H9 (cell line): ENCODE results near the gene RGS3. TPM values are rescaled to one million over a fixed set of nuclear protein-coding genes. Genes with fewer than 3 reads are reported as not detected.

ENCODE experiments used
- DNase-seq: peaks from one replicate; pipeline ENCODE4 v3.0.0-alpha.2; 2017
- H2AFZ ChIP-seq: one replicate; pipeline ENCODE4 v1.6.1; 2013; ENCODE audit warnings: mild to moderate bottlenecking, low read length, control low read depth, moderate library complexity
- H2AK5ac ChIP-seq: 2 replicates; pipeline ENCODE4 v1.6.1; 2013; ENCODE audit warnings: low read length, control low read depth, mixed read lengths; ENCODE audit not compliant: insufficient read length
- H2BK120ac ChIP-seq: one replicate; pipeline ENCODE4 v1.6.1; 2013; ENCODE audit warnings: low read depth, mild to moderate bottlenecking, low read length, control low read depth, inconsistent platforms; ENCODE audit not compliant: poor library complexity, severe bottlenecking
- H2BK12ac ChIP-seq: 2 replicates; pipeline ENCODE4 v1.6.1; 2013; ENCODE audit warnings: low read length, control low read depth, mixed read lengths, low read depth; ENCODE audit not compliant: insufficient read length
- H2BK15ac ChIP-seq: 2 replicates; pipeline ENCODE4 v1.6.1; 2013; ENCODE audit warnings: low read depth, low read length, control low read depth
- H2BK20ac ChIP-seq: one replicate; pipeline ENCODE4 v1.6.1; 2013; ENCODE audit warnings: low read depth, mild to moderate bottlenecking, low read length, control low read depth, inconsistent platforms; ENCODE audit not compliant: poor library complexity, severe bottlenecking
- H2BK5ac ChIP-seq: 2 replicates; pipeline ENCODE4 v1.6.1; 2013; ENCODE audit warnings: low read length, control low read depth, mixed read lengths; ENCODE audit not compliant: insufficient read length
- H3K14ac ChIP-seq: 2 replicates; pipeline ENCODE4 v1.6.1; 2013; ENCODE audit warnings: low read length, control low read depth; ENCODE audit not compliant: insufficient read depth
- H3K18ac ChIP-seq: 2 replicates; pipeline ENCODE4 v1.6.1; 2013; ENCODE audit warnings: low read depth, mild to moderate bottlenecking, mixed read lengths, low read length, control low read depth; ENCODE audit not compliant: insufficient read length
- H3K23ac ChIP-seq: 2 replicates; pipeline ENCODE4 v1.6.1; 2013; ENCODE audit warnings: low read length, control low read depth, mixed read lengths, low read depth; ENCODE audit not compliant: insufficient read length
- H3K23me2 ChIP-seq: 2 replicates; pipeline ENCODE4 v1.6.1; 2013; ENCODE audit warnings: low read depth, mild to moderate bottlenecking, mixed read lengths, low read length, control low read depth; ENCODE audit not compliant: insufficient read length, poor library complexity, severe bottlenecking
- H3K27ac ChIP-seq: 2 replicates; pipeline ENCODE4 v1.5.1; 2013; ENCODE audit warnings: low read length, control low read depth, mixed read lengths, low read depth; ENCODE audit not compliant: insufficient read length
- H3K27me3 ChIP-seq: 2 replicates; pipeline ENCODE4 v1.6.1; 2013; ENCODE audit warnings: low read length, control low read depth, inconsistent platforms; ENCODE audit not compliant: insufficient read depth
- H3K4ac ChIP-seq: 2 replicates; pipeline ENCODE4 v1.6.1; 2013; ENCODE audit warnings: low read depth, mild to moderate bottlenecking, control low read depth, inconsistent platforms, low read length, moderate library complexity
- H3K4me1 ChIP-seq: 2 replicates; pipeline ENCODE4 v1.6.1; 2013; ENCODE audit warnings: low read length, control low read depth, inconsistent platforms; ENCODE audit not compliant: insufficient read depth
- H3K4me2 ChIP-seq: 2 replicates; pipeline ENCODE4 v1.6.1; 2013; ENCODE audit warnings: low read length, control low read depth, mixed read lengths; ENCODE audit not compliant: insufficient read length, insufficient read depth
- H3K56ac ChIP-seq: 2 replicates; pipeline ENCODE4 v1.6.1; 2013; ENCODE audit warnings: low read depth, mild to moderate bottlenecking, mixed read lengths, low read length, control low read depth; ENCODE audit not compliant: insufficient read length
- H3K79me1 ChIP-seq: 2 replicates; pipeline ENCODE4 v1.6.1; 2013; ENCODE audit warnings: low read depth, mild to moderate bottlenecking, moderate library complexity, low read length, control low read depth, inconsistent platforms; ENCODE audit not compliant: insufficient read depth, poor library complexity, severe bottlenecking
- H3K79me2 ChIP-seq: 2 replicates; pipeline ENCODE4 v1.6.1; 2013; ENCODE audit warnings: low read length, control low read depth, inconsistent platforms; ENCODE audit not compliant: insufficient read depth
- H3K9ac ChIP-seq: 2 replicates; pipeline ENCODE4 v1.6.1; 2013; ENCODE audit warnings: low read length, control low read depth, mixed read lengths; ENCODE audit not compliant: insufficient read length; ENCODE audit errors: extremely low read depth
- H3K9me3 ChIP-seq: one replicate; pipeline ENCODE4 v1.6.1; 2013; ENCODE audit warnings: low read depth, low read length, inconsistent platforms; ENCODE audit not compliant: control insufficient read depth
- H3T11ph ChIP-seq: one replicate; pipeline ENCODE4 v1.6.1; 2013; ENCODE audit warnings: mild to moderate bottlenecking, low read length, control low read depth, inconsistent platforms
- H4K20me1 ChIP-seq: one replicate; pipeline ENCODE4 v1.6.1; 2013; ENCODE audit not compliant: control insufficient read depth, insufficient read length, insufficient read depth
- H4K5ac ChIP-seq: 2 replicates; pipeline ENCODE4 v1.6.1; 2013; ENCODE audit warnings: low read depth, mild to moderate bottlenecking, mixed read lengths, low read length, control low read depth; ENCODE audit not compliant: insufficient read length
- H4K8ac ChIP-seq: replicated peaks from 2 replicates; pipeline ENCODE4 v1.6.1; 2013; ENCODE audit warnings: low read length, control low read depth, mixed read lengths, low read depth; ENCODE audit not compliant: insufficient read length
- H4K91ac ChIP-seq: 2 replicates; pipeline ENCODE4 v1.6.1; 2013; ENCODE audit warnings: low read depth, mild to moderate bottlenecking, moderate library complexity, mixed read lengths, low read length, control low read depth; ENCODE audit not compliant: insufficient read length
- H3K27ac Mint-ChIP-seq, 3 experiments: 2 replicates in 2 of 3; 3 replicates in 1 of 3; pipeline ENCODE4 v1.8.0; 2020 to 2021; ENCODE audit warnings: mixed read lengths in 3 of 3, mild to moderate bottlenecking in 1 of 3, moderate library complexity in 1 of 3
- H3K27me3 Mint-ChIP-seq: 2 replicates; pipeline ENCODE4 v1.8.0; 2021; ENCODE audit warnings: low read depth, mild to moderate bottlenecking, moderate library complexity, mixed read lengths
- H3K36me3 Mint-ChIP-seq, 3 experiments: 2 replicates in 2 of 3; 3 replicates in 1 of 3; pipeline ENCODE4 v1.8.0; 2020 to 2021; ENCODE audit warnings: low read depth in 3 of 3, mixed read lengths in 3 of 3; ENCODE audit not compliant: insufficient read depth in 1 of 3
- H3K4me1 Mint-ChIP-seq, 2 experiments: 2 replicates each; pipeline ENCODE4 v1.8.0; 2020; ENCODE audit warnings: mixed read lengths in 2 of 2
- H3K4me3 Mint-ChIP-seq, 2 experiments: 2 replicates in 1 of 2; 3 replicates in 1 of 2; pipeline ENCODE4 v1.8.0; 2020 to 2021; ENCODE audit warnings: mild to moderate bottlenecking in 2 of 2, mixed read lengths in 2 of 2, moderate library complexity in 1 of 2
- H3K9me3 Mint-ChIP-seq, 2 experiments: 2 replicates in 1 of 2; 3 replicates in 1 of 2; pipeline ENCODE4 v1.8.0; 2020; ENCODE audit warnings: mild to moderate bottlenecking in 2 of 2, mixed read lengths in 2 of 2, moderate library complexity in 1 of 2
- WGBS: extraction: QIAGEN DNeasy Blood & Tissue Kit; methylation state at CpG from one replicate; pipeline ENCODE4 v1.1.7; 2013; ENCODE audit warnings: missing lambda C conversion rate, low lambda C conversion rate, mixed read lengths; ENCODE audit not compliant: insufficient read length; ENCODE audit errors: extremely low coverage; 5-methylcytosine and 5-hydroxymethylcytosine counted together
- total RNA-seq: library from RNA; stranded (reverse); gene quantifications from 2 replicates; pipeline ENCODE4 v1.2.1, GENCODE V29; 2021
- TF ChIP-seq, protein P1 (sequence below): fragments of 200-600 bp; sonication (generic); conservative IDR thresholded peaks from 3 replicates; pipeline ENCODE4 v1.8.0; 2021; ENCODE audit warnings: antibody characterized with exemption, mild to moderate bottlenecking

RGS3 gene
- total RNA-seq, 1 experiment from 2014 or later = 13.9 TPM

DNA sequence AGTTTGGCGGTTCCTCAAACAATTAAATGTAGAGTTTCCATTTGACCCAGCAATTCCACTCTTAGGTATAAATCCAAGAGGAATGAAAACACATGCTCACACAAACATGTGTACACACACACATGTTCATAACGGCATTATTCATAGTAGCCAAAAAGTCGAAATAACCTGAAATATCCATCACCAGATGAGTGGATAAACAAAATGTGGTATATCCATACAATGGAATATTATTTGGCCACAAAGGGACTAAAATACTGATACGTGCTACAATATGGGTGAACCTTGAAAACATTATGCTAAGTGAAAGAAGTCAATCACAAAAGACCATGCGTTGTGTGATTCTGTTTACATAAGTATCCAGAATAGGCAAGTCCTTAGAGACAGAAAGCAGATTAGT, 8.7 kb downstream of the RGS3 start:
- H3K9ac ChIP-seq = no peak overlapping the region
- no CpG with 5 or more reads among the region's 5 CpGs for WGBS
- Mint-ChIP-seq H3K36me3 (peaks cover 2 to 10% (median 3%) of the 10 kb centered on the region in 3 experiments; a peak in 5 of 7 replicates), H3K9me3 (peaks cover 2 to 8% of the 10 kb centered on the region in 2 experiments; a peak in 2 of 5 replicates), H3K4me3 (no peak overlapping the region), H3K4me1 (peaks cover 10 to 21% of the 10 kb centered on the region in 2 experiments), H3K27ac (no peak overlapping the region), H3K27me3 (no peaks in the 10 kb centered on the region)
- TF ChIP-seq, protein P1, sequence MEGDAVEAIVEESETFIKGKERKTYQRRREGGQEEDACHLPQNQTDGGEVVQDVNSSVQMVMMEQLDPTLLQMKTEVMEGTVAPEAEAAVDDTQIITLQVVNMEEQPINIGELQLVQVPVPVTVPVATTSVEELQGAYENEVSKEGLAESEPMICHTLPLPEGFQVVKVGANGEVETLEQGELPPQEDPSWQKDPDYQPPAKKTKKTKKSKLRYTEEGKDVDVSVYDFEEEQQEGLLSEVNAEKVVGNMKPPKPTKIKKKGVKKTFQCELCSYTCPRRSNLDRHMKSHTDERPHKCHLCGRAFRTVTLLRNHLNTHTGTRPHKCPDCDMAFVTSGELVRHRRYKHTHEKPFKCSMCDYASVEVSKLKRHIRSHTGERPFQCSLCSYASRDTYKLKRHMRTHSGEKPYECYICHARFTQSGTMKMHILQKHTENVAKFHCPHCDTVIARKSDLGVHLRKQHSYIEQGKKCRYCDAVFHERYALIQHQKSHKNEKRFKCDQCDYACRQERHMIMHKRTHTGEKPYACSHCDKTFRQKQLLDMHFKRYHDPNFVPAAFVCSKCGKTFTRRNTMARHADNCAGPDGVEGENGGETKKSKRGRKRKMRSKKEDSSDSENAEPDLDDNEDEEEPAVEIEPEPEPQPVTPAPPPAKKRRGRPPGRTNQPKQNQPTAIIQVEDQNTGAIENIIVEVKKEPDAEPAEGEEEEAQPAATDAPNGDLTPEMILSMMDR = no peak
- H3K27ac ChIP-seq = no peak overlapping the region
- H3K4ac ChIP-seq = no peak overlapping the region
- no peak overlapping the region for H4K5ac ChIP-seq
- H4K20me1 ChIP-seq = no peaks in the 10 kb centered on the region
- no peak overlapping the region for H2BK5ac ChIP-seq
- no peak overlapping the region for H2BK12ac ChIP-seq
- no peak for DNase-seq
- H3K18ac ChIP-seq = no peak overlapping the region
- no peak overlapping the region for H3T11ph ChIP-seq
- no peak overlapping the region for H3K14ac ChIP-seq
- no peak overlapping the region for H3K4me2 ChIP-seq
- H3K4me1 ChIP-seq = no peaks in the 10 kb centered on the region
- H3K9me3 ChIP-seq = no peaks in the 10 kb centered on the region
- H2BK120ac ChIP-seq = no peak overlapping the region
- no peak overlapping the region for H2AK5ac ChIP-seq
- no peak overlapping the region for H3K56ac ChIP-seq
- no peaks in the 10 kb centered on the region for H3K23me2 ChIP-seq
- no peaks in the 10 kb centered on the region for H3K27me3 ChIP-seq
- H2BK15ac ChIP-seq = no peak overlapping the region
- H2BK20ac ChIP-seq = no peak overlapping the region
- H4K8ac ChIP-seq = no peak overlapping the region
- H3K23ac ChIP-seq = no peak overlapping the region
- no peaks in the 10 kb centered on the region for H3K79me1 ChIP-seq
- no peak overlapping the region for H4K91ac ChIP-seq
- no peaks in the 10 kb centered on the region for H3K79me2 ChIP-seq
- no peak overlapping the region for H2AFZ ChIP-seq
